GM21825 (cell line): ENCODE results near the gene DLGAP3.

Experiments
- ATAC-seq: cut with Tn5 transposase; IDR thresholded peaks from one replicate; pipeline ENCODE4 v1.9.1; 2021; ENCODE audit warnings: mild to moderate bottlenecking, moderate library complexity; ENCODE audit not compliant: unreplicated experiment

The DLGAP3 gene

DNA sequence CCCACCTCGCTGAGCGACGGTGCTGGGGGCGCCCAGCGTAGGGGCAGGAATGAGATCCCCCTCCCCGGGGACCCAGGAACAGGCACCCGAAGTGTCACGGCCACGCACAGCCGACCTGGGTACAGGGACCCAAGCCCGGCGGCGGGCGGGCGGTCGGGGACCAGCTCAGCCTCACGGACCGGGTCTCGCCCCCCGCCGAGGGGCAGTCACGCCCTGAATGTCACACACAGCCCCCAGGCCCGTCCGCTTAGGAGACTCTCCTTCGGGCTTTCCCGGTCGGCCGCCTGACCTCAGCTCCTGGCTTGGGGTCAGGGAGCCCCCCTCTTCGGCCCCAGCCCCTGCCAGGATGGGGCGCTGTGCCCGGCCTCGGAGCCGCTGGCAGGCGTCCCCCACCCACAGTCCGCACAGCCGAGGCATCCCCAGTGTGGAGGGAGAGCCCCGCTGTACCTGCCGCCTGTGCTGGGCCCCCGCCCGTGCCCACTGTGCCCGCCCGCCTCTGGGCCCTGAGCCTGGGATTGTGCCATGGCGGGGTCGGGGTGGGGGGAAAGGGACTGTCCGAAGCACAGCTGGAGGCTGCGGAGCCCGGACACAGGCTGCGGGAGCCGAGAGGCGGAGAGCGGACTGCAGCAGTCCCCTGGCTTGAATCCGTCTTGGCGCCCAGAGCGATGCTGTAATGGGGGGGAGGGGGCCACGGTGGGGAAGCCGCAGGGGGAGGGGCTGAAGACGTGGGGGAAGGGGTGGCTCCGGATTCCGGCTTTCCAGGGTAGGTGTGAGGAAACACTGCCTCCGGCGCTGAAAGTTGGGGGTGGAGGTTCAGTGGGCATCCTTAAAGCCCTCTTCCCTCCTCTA, 627 bp upstream of the DLGAP3 start:
- no peak for ATAC-seq

DNA sequence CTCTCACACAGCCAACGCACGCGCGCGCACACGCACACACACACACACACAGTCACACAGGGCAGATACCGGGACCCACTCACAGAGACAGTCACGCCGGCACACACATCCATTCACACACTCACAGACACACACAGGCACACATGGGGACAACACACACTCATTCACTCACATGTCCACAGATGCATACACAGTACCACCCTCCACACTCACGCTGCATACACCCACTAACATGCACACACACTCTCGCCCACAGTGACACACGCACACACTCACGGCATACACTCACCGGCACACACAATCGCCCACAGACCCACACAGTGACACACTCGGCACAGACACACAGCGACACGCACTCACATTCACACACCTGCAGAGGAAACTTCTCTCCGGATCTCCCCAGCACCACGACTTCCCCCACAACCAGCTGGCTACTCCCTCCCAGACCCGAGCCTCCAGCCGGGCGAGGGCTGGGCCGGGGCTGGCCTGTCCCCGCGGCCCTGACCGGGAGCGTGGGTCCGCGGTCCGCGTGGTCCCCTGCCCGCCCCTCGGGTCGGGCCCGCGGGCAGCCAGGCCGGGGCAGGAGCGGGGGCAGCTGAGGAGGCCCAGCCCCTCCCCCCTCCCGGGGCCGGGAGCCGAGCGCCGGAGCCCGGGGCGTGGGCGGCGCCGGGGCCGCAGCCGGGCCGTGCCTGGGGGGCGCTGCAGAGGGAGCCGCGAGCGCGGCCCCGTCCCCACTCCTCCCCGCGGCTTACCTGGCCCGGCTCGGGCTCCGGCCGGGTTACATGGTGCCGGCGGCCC, 552 bp downstream of the DLGAP3 start:
- ATAC-seq, result no peak

DNA sequence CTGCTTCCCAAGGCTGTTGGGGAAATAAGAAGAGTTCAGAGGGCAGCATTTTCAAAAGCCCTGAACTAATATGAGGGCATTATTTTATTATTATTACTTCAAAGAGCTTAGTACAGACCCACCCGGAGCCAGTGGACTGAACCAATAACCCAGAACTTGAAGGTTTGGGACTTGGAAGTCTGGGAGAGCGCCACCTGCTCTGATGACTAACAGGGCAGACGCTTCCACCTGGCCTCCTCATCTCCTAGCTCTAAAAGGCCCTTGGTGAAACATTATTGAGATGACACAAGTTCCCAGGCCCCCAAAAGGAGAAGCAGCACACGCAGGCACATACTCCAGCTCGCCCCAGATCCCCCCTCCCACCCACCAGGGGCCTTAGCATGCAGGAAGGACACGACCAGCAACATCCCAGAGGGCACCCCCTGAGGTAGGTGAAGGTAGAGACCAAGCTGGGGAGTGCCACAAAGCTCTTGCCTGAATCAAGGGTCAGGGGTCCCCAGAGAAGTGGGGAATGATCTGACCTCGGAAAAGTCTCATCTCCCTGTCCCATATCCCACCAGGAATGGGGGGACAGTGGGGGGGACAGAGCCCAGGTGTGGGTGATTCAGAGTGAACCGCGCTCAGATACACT, 1.3 kb downstream of the DLGAP3 start:
- no peak for ATAC-seq

DNA sequence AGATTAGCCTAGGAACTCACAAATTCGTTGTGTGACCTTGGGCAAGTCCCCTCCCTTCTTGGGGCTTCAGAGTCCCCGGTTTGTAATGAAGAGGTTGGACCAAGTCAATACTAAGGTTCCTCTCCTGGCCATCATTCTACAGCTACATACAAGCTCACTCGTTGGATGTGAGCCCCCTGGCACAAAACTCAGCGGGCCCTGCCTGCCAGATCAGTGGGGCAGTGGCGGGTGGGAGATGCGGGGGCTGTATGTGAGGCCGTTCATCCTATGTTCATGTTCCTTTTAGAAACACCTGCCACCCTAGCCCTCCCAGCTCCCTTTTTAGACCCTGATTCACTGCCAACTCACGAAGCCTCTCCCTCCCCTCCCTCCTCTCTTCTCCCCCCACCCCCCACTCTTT, 2.1 kb downstream of the DLGAP3 start:
- no peak for ATAC-seq

DNA sequence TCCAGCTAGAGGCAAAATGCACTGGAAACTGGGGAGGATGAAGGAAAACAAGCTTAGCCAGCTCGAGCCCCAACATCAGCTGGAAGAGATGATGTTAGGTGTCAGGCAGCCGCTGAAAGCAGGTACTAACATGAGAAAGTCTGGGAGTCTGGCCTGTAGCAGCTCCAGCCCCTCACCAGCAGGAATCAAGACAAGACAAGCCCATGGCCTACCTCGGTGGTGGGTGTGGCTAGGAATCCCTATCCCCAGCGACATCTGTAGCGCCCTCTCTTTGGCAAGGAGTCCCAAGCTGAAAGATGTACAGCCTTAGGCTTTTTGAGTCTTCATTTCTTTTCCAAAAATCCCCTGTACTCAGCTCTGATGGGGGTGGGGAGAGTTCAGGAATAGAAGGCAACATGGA, 2.6 kb downstream of the DLGAP3 start:
- ATAC-seq, result no peak

DNA sequence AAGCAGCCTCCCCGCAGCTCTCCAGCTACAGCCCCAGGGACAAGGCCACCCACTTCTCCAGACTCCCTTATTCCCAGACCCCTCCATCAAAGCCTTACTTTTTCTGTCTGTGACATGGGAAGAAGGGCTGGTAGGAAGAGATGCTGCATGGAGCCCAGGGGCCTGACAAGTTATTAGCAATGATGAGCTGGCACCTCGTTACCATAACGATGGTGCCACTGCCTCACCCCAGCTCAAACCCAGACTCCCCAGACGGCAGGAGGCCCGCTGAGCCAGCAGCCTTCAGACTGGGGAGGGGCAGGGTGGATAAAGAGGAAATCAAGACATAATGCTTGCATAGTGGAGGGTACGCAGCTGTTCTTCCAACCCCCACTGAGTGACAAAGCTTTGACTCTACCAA, 3.3 kb downstream of the DLGAP3 start:
- no peak for ATAC-seq

DNA sequence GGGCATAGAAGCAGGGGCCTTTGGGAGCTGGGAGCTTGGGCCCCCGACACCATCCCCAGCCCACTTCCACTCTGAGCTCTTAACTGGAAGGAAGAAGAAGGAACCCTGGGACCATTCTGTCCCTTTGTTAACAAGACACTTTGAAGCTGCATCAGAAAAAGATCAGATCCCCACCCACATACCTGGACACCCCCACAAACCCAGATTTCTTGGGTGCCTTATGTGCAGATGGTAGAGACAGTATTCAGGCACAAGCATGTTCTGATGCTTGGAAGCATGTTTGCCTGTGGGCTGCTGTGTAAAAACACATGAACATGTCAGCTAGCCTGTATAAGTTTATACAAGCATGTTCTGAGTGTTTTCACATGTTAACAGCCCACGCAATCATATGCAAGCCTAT, 3.7 kb downstream of the DLGAP3 start:
- ATAC-seq, result no peak

DNA sequence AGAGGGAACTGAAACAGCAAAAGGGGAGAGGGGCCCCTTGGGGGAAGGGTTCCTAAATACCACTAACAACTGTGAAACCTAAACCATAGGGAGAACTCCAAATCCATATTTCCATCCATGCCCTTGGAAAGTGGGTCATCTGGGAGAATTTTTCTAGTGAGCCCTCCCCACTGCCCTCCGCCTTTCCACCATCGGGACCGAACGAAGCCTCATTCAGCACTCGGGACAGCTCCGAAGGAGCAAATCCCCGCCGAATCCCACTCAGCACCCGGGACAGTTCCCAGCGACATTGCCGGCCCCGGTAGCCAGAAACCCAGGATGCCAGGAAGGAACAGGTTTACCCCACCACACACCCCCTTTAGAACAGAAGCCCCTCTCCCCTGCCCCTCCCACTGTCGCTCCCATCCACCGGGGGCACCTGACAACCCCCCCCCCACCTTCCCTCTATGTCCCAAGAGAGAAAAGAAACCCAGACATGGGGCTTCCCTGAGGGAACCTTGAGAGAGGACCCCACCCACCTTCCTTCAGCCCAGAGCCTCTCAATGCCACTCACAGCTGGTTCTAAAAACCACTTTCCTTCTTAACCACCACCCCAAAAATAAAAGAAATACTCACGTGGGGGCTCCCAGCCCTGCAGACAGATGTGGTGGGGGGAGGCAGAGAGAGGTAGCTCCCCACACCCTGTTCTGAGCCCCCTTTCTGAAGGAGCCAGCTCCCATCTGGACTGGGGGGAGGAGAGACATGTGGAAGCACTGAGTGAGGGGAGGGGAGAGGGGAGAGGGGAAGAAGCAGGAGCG, 4.5 kb downstream of the DLGAP3 start:
- no peak for ATAC-seq

DNA sequence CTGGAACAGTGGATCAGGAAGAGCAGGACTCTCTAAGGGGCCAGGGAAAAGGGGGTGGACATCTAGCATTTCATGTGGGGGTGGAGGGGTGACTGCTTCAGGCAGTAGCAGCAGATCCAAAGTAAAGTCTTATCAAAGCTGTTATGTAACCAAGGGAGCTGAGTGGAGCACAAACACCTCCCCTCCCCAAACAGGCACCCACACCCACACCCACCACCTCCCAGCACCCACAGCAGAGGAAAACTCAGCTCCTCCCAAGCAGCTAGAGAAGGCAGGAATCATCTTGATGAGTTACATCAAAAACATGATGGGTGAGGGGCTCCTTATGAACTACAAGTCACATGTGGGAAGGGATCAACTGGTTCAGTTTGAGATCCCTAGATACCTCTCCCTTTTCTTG, 6.0 kb downstream of the DLGAP3 start:
- ATAC-seq, result no peak

DNA sequence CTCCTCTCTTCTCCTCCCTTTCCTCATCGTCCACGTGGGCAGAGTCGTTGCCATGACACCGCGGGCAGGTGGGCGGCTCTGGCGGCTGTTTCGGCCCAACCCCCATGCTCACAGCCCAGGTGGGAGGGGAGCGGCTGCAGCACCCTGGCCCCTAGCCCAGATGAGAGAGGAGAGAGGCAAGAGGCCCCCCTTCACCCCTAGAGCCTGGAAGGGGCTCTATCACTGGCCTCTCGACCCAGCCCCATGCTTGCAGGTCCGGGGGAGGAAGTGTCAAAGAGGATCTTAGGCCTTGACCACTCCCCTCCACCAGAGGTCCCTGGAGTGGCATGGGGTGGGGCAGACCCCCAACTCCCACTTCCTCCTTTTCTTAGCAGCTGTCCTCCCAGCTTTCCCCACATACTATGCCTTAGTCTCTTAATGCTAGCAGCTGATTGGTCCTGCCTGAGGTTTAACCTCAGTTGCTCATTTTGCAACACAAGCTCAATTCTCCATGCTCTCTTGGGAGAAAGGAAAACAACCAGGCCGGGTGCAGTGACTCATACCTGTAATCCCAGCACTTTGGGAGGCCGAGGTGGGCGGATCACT, 10.4 kb downstream of the DLGAP3 start:
- no peak for ATAC-seq

DNA sequence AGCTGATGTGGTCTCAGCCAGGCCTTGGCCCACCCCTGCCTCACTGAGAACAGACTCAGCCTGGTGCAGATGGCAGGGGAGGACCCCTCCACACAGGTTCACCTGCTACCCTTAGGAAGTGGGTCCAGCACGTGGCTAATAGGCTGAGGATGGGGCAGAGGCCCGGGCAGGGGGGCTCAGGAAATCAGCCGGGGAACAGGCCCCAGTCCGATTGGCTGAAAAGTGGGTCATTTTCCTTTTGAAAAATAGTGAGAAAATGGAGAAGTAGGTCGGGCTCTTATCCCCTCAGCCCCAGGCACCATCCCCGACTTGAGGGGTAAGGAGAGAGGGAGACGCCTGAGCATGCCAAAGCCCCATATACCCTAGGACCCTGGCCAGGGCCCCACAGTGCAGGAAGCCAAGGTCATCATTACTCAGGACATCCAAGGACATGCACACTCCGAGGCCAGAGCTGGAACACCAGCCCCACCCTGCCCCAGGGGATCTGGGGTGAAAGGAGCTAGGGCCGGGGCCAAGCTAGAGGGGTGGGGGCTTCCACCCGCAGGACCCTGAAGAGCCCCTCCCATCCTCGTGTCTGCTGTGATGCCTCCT, 11.0 kb downstream of the DLGAP3 start:
- no peak for ATAC-seq

DNA sequence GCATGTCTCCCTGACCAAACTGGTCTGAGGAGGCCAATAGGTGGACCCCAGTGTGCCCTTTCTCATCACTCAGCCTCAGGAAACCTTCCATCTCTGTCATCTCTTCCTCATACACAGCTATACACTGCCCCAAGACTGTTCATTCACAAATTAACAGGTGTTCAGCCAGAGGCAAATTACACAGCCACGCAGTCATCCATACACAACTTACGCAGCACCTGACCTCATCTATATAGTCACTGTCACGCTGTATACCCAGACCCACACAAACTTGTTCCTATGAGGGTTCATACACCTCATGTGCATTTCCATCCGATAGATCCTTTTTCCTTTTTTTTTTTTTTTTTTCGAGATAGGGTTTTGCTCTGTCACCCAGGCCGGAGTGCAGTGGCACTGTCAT, 12.4 kb downstream of the DLGAP3 start:
- no peak for ATAC-seq

DNA sequence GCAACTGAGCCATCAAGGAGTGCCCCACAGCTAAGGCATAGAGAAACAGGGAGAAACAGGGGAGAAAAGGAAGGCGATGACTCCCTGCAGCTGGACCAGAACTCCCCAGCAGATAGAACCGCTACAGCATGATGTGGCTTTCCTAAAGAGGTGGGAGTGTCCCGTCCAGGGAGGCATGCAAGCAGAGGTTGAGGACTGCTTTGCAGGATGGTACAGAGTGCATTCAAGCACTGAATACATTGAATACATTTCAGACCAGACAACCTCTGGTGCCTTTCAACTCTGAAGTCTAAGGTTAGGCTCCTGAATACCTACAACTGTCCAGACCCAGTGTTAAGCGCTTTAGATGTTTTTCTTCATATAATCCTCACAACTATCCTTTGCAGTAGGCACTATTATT, 13.3 kb downstream of the DLGAP3 start:
- ATAC-seq, result no peak

DNA sequence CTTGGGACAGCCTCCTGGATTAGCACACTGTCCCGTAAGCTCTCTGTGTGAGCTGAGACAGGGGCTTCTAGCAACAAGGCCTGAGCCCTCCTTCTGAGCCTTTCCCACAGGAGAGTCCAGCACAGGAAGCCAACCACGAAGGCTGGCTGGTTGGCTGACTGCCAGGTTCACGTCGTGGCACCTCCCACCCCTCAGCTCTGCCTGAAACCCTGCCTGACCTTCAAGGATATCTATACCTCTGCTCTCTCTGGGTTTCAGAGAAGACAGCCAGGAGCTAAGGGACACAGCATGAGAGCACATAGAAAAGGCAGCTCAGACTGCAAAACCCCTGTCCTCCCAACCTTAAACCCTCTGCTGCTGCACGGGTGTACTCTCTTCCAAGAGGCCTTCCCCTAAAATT, 13.9 kb downstream of the DLGAP3 start:
- no peak for ATAC-seq

DNA sequence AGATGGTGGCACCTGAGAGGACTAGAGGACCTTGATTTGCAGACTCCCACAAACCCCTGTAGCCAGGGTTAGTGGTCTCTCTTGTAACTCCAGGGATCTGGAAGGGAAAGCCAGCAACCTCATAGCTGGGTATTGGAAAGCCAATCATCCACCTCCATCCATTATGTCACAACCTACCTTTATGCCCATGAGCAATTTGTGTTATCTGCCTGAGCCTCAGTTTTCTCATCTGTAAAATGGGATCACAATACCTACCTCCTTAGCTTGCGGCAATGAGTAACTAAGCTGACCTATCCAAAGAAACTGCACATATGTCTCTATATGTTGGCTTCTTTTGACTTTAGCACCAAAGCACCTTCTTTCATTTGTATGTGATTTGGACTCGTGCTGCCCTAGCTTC, 14.5 kb downstream of the DLGAP3 start:
- no peak for ATAC-seq

DNA sequence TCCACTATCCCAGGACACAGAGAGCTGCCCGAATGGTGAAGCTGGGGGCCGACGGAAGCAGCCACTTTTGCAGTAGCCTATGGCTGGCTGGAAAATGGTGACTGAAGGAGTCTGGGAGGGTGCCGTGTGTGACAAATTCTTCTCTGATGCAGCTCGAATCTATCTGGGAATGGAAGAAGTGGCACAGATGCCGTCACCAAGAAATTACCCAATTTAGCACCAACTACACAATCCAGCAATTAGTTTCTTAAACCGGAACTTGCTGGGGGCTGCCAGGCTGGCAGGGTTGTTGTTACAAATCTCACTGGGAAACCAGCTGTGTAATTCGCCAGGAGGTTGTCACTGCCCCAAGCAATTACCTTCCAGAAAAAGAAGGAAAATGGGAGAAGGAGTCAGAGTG, 18.0 kb downstream of the DLGAP3 start:
- no peak for ATAC-seq

DNA sequence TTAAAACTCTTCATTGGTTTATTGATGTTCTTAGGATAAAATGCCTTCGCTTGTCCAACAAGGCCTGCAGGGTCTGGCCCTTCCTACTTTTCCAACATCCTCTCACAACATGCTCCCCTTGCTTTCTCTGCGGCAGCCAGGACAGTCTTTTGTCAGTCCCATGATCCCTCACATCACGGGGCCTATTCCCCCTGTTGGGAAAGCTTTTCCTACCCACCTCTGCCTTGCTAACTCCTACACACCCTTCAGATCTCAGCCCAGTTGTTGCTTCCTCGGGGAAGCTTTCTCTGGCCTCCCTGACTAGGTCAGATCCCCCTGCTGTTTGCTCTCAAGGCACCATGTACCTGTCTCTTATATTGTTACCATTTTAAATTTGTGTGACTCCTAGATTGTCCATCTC, 19.0 kb downstream of the DLGAP3 start:
- ATAC-seq, result no peak

DNA sequence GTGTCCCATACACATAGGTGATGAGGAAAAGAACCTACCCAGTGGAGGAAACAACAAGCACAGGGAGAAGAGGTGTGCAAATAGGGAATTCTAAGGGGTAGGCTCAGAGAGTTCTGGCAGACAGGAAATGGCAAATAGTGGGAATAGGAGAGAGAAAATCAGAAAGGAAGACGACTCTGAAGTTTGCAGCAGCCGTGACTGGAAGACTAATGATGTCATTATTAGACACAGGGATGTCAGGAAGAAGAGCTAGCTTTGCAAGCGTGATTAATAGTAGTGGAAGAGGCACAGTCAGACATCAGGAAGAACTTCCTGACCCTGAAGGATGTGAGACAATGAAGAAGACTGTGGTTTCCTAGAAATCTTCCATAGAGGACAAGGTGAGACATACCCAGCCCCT, 21.1 kb downstream of the DLGAP3 start:
- ATAC-seq, result no peak

DNA sequence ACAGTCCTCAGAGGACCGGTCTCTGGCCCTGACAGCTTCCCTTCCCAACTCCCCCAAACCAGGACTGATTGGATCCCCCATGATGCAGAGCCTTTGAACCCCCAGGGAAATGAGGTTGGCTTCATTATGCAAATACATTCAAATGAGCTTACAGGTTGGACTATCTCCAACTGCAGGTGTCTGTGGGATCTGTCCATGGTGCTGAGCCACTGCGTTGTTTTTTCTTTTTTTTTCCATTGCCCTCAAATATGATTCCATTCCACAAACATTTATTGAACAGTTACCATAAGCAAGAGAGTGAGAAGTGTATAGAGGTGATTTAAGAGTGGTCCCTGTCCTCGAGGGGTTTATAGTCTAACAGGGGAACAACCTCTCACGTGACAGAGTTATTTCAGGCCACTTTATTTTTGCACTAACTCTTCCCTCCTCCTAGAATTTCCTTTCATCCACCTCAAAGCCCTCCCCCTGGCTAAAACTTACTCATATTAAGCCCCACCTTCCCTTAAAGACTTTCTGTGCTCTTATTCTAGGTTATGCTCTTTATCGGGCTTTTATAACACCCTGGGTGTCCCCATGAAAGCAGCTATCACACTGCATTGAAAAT, 21.9 kb downstream of the DLGAP3 start:
- no peak for ATAC-seq

DNA sequence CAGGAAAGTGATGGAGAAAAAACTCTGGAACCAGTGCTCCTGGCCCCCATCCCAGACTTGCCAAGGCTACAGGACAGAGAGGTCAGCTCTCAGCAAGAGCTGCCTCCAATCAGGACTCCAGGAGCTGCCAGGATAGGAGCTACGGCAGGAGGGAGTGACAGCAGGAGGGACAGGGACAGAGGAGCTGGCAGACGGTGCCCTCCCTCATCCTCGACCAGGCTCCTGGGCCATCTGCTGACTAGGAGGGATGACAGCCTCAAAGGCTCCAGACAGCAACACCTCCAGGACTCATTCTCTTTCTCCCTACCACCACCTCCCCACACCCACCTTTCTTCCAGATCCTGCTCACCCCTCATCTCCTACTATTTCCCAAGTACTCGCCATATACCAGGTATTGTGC, 22.7 kb downstream of the DLGAP3 start:
- no peak for ATAC-seq
